A673 (cell line): ENCODE results near the gene ITPR3.

Experiments used
- CTCF ChIP-seq: fragments of 300-800, 200-600 bp; sonication (generic); conservative IDR thresholded peaks from 2 replicates; pipeline ENCODE4 v1.5.1; 2017; ENCODE audit warnings: low read depth, mild to moderate bottlenecking, antibody characterized with exemption, low read length, moderate library complexity, mixed read lengths
- EZH2 ChIP-seq: fragments of 200-600 bp; sonication (generic); IDR thresholded peaks from 2 replicates; pipeline ENCODE4 v1.6.1; 2017; ENCODE audit warnings: borderline replicate concordance, low read depth, mild to moderate bottlenecking, mixed read lengths, antibody characterized with exemption, low read length; ENCODE audit not compliant: poor library complexity, severe bottlenecking

- no peak for TF ChIP-seq EZH2
- no peak for TF ChIP-seq CTCF
Observed at GRCh38 chr6:33694977-33695376, 73.9 kb downstream of the ITPR3 start.
